GM12892 (cell line): ENCODE data around the gene TICAM1.

Experiments
- POLR2A ChIP-seq: IDR thresholded peaks from 2 replicates; pipeline ENCODE4 v1.6.1; 2011; ENCODE audit warnings: low read depth, low read length, control low read depth
- POLR2AphosphoS5 ChIP-seq: IDR thresholded peaks from 2 replicates; pipeline ENCODE4 v1.6.1; 2011; ENCODE audit warnings: low read depth, low read length, control low read depth
- TAF1 ChIP-seq: IDR thresholded peaks from 2 replicates; pipeline ENCODE4 v1.6.1; 2011; ENCODE audit warnings: low read depth, mild to moderate bottlenecking, control low read depth, low read length, borderline replicate concordance

DNA sequence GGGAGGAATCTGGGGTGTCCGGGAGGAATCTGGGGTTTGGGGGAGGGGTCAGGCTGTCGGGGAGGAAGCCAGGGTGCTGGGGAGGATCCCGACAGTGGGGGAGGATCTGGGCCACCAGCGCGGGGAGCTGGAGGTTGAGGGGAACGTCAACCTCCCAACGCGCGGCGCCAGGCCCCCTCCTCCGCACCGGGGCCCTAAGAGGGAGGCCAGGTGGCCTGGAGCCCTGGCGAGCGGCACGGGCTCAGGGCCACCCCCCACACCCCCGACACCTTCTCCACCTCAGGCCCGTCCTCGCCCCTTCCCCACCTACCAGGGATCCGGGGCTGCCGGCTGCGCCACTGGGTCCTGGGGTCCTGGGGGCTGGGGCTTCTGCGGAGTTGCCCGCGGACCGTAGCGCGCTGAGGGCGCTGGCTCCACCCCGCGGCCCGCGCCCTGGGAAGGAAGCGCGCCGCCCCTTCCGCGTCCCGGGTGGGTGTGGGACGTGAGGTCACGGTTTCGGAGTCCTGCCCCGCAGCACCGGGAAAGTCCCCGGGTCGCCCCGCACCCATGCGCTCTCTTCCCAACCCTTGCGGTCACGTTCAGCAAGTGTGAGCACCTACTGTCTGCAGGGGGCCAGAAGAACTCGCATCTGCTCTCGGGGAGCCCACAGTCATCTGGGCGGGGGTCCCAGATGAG, at the start of gene TICAM1:
- TF ChIP-seq POLR2AphosphoS5, result peak; percentile 62; the same call in 1 of the 2 replicates
- peak; percentile 82; the same call in 1 of the 2 replicates for TF ChIP-seq POLR2A
- no peak for TF ChIP-seq TAF1
